Small intestine (tissue), 7 donors: Measurements from ENCODE around the gene NOCT. TPM values are rescaled to one million over a fixed set of nuclear protein-coding genes. Genes with fewer than 3 reads are reported as not detected.

ENCODE experiments used
- DNase-seq, 2 donors: peaks; one replicate each; pipeline versions ENCODE4 v3.0.0 to v3.0.0-alpha.2; 2013
- FAIRE-seq: peaks from 2 replicates; lab custom pipeline; 2012; peaks lifted over from hg19 to GRCh38; lab: Jason Lieb, UNC
- H3K27ac ChIP-seq, 3 donors: one replicate each; pipeline ENCODE4 v1.5.1; 2013; ENCODE audit warnings: low read length in 2 of 3, mild to moderate bottlenecking in 2 of 3, control low read depth in 1 of 3, inconsistent platforms in 1 of 3, low read depth in 1 of 3, moderate library complexity in 1 of 3
- H3K27me3 ChIP-seq, 3 donors: one replicate each; pipeline ENCODE4 v1.6.1; 2013; ENCODE audit warnings: low read length in 3 of 3, inconsistent platforms in 1 of 3; ENCODE audit not compliant: control insufficient read depth in 3 of 3, insufficient read depth in 3 of 3
- H3K36me3 ChIP-seq, 3 donors: one replicate each; pipeline ENCODE4 v1.6.1; 2013; ENCODE audit warnings: low read length in 3 of 3, inconsistent platforms in 1 of 3, low read depth in 1 of 3, mild to moderate bottlenecking in 1 of 3, moderate library complexity in 1 of 3; ENCODE audit not compliant: control insufficient read depth in 3 of 3, insufficient read depth in 2 of 3
- H3K4me1 ChIP-seq, 3 donors: one replicate each; pipeline ENCODE4 v1.6.1; 2013; ENCODE audit warnings: low read length in 2 of 3, inconsistent platforms in 1 of 3, low read depth in 1 of 3, mild to moderate bottlenecking in 1 of 3, moderate library complexity in 1 of 3; ENCODE audit not compliant: control insufficient read depth in 3 of 3, insufficient read depth in 2 of 3
- H3K4me3 ChIP-seq, 3 donors: one replicate each; pipeline ENCODE4 v1.5.1; 2013; ENCODE audit warnings: low read length in 3 of 3, control low read depth in 1 of 3, inconsistent platforms in 1 of 3, low read depth in 1 of 3, mild to moderate bottlenecking in 1 of 3, moderate library complexity in 1 of 3
- H3K9me3 ChIP-seq, 2 donors: one replicate each; pipeline ENCODE4 v1.6.1; 2013; ENCODE audit warnings: low read depth in 1 of 2, low read length in 1 of 2; ENCODE audit not compliant: control insufficient read depth in 2 of 2, insufficient read depth in 1 of 2
- WGBS, 3 donors: extraction: QIAGEN DNeasy Blood & Tissue Kit; methylation state at CpG; one replicate each; pipeline ENCODE4 v1.1.7; 2013; 5-methylcytosine and 5-hydroxymethylcytosine counted together
- polyA plus RNA-seq, 4 donors: library from polyadenylated mRNA; stranded (reverse) in 3 of 4; unstranded in 1 of 4; fragments of 200-250 nt in 3 of 4; fragments of 120-200 nt in 1 of 4; gene quantifications; one replicate each; pipeline versions ENCODE4 v1.2.1 to v1.2.3, GENCODE V29; 2013
- donor health status: healthy with polysubstance abuse.
- donor health status: control.
- donor health status: control.
- donor health status: Bipolar disorder and iron deficiency.
- donor health status: healthy.

Gene NOCT
- polyA plus RNA-seq, 4 donors: 2.3 to 8.5 (median 4.7) TPM

GRCh38 chr4:139084804-139085093 lies 69.2 kb downstream of the NOCT start:
- Histone ChIP-seq H3K4me1 (peaks cover 0 to 14% (median 0%) of the 10 kb centered on the region in 3 donors), H3K27ac (peak overlapping the region; percentile 92 to 100 (median 98)), H3K36me3 (no peaks in the 10 kb centered on the region), H3K9me3 (no peaks in the 10 kb centered on the region), H3K27me3 (no peaks in the 10 kb centered on the region), H3K4me3 (peak overlapping the region; percentile 80 to 98 (median 91))
- DNase-seq (no peak), FAIRE-seq (no peak)
- WGBS, 3 donors: 0 to 4% (median 3%) methylated on average over 2 of the region's 2 CpGs

DNA sequence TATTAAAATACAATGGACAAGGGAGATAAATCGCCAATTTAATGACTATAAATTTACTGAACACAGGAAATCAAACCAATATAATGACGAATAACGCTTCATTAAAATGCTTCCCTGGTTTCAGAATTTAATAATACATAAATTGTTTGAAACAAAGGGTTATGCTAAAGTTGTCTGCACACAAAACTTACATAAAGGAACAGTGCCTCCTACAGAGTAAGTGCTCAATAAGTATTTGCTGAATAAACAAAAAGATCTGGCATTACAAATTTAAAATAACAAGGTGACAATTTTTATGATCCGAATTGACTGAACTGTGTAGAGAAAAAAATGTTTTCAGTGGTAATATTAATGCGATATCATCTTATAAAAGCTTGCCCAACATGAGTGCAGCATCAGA lies 69.6 kb downstream of the NOCT start:
- no peaks in the 10 kb centered on the region for H3K9me3 ChIP-seq
- no peak for FAIRE-seq
- 26 to 44% (median 37%) methylated on average over 5 of the region's 5 CpGs for WGBS, 3 donors
- H3K27me3 ChIP-seq: no peaks in the 10 kb centered on the region
- peaks cover 0 to 14% (median 0%) of the 10 kb centered on the region in 3 donors for H3K4me1 ChIP-seq
- DNase-seq: peak; percentile 24 to 27
- H3K36me3 ChIP-seq: no peaks in the 10 kb centered on the region
- peak overlapping the region in 1 of 3 donors; percentile 98 for H3K27ac ChIP-seq
- peak overlapping the region in 1 of 3 donors; percentile 80 for H3K4me3 ChIP-seq

DNA sequence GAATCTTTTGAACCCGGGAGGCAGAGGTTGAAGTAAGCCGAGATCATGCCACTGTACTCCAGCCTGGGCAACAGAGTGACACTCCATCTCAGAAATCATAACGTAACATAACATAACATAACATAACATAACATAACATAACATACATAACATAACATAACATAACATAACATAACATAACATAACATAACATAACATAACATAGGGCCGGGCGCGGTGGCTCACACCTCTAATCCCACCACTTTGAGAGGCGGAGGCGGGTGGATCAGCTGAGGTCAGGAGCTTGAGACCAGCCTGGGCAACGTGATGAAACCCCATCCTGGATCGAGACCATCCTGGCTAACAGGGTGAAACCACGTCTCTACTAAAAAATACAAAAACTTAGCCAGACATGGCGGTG lies 76.7 kb downstream of the NOCT start:
- Histone ChIP-seq H3K4me1 (no peaks in the 10 kb centered on the region), H3K27me3 (no peaks in the 10 kb centered on the region), H3K4me3 (no peak overlapping the region), H3K27ac (no peak overlapping the region), H3K9me3 (no peaks in the 10 kb centered on the region), H3K36me3 (peaks cover 0 to 5% (median 2%) of the 10 kb centered on the region in 3 donors)
- 81 to 82% (median 82%) methylated on average over 12 of the region's 12 CpGs for WGBS, 3 donors
- DNase-seq: no peak
- no peak for FAIRE-seq

Other genes starting within 250 kb of the NOCT start
- gene ELF2, start 161.4 kb downstream of the NOCT start, polyA plus RNA-seq: 10 to 100 TPM in 3 of 4 donors, 1 to 10 TPM in 1; 8.1 to 43.3 (median 12.4) TPM